ENCODE measurements around the gene IER5.

DNA sequence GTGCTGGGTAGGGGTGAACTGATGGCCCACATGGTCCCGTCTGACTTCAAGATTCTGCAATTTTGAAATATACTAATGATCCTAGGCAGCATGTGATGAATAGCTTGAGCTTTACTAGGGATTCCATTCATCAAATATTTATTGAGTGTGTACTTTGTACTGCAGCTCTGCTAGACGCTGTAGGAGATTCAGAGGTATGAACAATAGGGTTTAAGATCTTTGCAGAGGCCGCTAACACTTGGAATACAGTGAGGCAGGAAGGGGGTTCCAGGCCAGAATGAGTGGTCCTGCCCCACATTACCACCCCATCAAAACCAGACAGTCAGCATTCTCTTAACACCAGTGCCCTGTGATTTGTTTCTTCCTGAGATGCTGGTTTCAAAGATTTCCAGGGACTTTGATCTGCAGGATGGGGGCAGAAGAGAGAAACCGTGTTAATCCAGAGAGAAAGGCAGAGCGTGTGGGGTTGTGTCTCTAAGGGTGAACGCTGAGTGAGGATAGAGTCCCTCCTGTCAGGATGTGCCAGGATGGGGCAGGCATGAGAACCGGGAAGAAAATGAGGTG is 19.9 kb downstream of the IER5 start:
- TF ChIP-seq, protein P1, sequence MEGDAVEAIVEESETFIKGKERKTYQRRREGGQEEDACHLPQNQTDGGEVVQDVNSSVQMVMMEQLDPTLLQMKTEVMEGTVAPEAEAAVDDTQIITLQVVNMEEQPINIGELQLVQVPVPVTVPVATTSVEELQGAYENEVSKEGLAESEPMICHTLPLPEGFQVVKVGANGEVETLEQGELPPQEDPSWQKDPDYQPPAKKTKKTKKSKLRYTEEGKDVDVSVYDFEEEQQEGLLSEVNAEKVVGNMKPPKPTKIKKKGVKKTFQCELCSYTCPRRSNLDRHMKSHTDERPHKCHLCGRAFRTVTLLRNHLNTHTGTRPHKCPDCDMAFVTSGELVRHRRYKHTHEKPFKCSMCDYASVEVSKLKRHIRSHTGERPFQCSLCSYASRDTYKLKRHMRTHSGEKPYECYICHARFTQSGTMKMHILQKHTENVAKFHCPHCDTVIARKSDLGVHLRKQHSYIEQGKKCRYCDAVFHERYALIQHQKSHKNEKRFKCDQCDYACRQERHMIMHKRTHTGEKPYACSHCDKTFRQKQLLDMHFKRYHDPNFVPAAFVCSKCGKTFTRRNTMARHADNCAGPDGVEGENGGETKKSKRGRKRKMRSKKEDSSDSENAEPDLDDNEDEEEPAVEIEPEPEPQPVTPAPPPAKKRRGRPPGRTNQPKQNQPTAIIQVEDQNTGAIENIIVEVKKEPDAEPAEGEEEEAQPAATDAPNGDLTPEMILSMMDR (conservative IDR thresholded peaks at IDR 0.05 in 1 of 2, IDR thresholded peaks at IDR 0.05 in 1 of 2; ENCODE audit: low read depth in 1 of 2, low read length in 2 of 2), result no peak
- no peak for TF ChIP-seq EZH2 (IDR thresholded peaks at IDR 0.05; ENCODE audit: low read length, missing control alignments)
